HEK293 (cell line): ENCODE data around the gene SOX13.

ENCODE experiments used
- TRIM28 ChIP-seq: IDR thresholded peaks from 2 replicates; pipeline ENCODE4 v1.6.1; 2011; ENCODE audit warnings: low read length, control low read depth, borderline replicate concordance
- ZBTB1 ChIP-seq: fragments of 450-650 bp; formaldehyde crosslinking; IDR thresholded peaks from 2 replicates; pipeline ENCODE4 v1.5.1; 2016; ENCODE audit warnings: missing biosample characterization, missing genetic modification characterization
- ZNF140 ChIP-seq: fragments of 450-650 bp; formaldehyde crosslinking; IDR thresholded peaks from 2 replicates; pipeline ENCODE4 v1.5.1; 2016; ENCODE audit warnings: missing biosample characterization, missing genetic modification characterization
- ZNF19 ChIP-seq: fragments of 450-650 bp; formaldehyde crosslinking; IDR thresholded peaks from 2 replicates; pipeline ENCODE4; 2016; ENCODE audit warnings: missing biosample characterization, missing genetic modification characterization, low read depth
- ZNF473 ChIP-seq: fragments of 450-650 bp; formaldehyde crosslinking; IDR thresholded peaks from 2 replicates; pipeline ENCODE4 v1.5.1; 2017; ENCODE audit warnings: missing biosample characterization, missing genetic modification characterization
- ZNF624 ChIP-seq: fragments of 450-650 bp; formaldehyde crosslinking; IDR thresholded peaks from 2 replicates; pipeline ENCODE4 v1.5.1; 2017; ENCODE audit warnings: missing biosample characterization, missing genetic modification characterization
- ZSCAN30 ChIP-seq: fragments of 450-650 bp; IDR thresholded peaks from 2 replicates; pipeline ENCODE4 v1.5.1; 2018; ENCODE audit warnings: missing biosample characterization, mild to moderate bottlenecking, missing genetic modification characterization, moderate library complexity
- TF ChIP-seq, protein P1 (sequence below): fragments of 450-650 bp; formaldehyde crosslinking; IDR thresholded peaks from 2 replicates; pipeline ENCODE4 v1.5.1; 2016; ENCODE audit warnings: missing biosample characterization, missing genetic modification characterization
- TF ChIP-seq, protein P2 (sequence below): fragments of 450-650 bp; formaldehyde crosslinking; IDR thresholded peaks from 2 replicates; pipeline ENCODE4 v1.5.1; 2016; ENCODE audit warnings: missing biosample characterization, missing genetic modification characterization
- TF ChIP-seq, protein P3 (sequence below): fragments of 450-650 bp; formaldehyde crosslinking; IDR thresholded peaks from 2 replicates; pipeline ENCODE4 v1.5.1; 2016; ENCODE audit warnings: missing biosample characterization, missing genetic modification characterization, low read depth

DNA sequence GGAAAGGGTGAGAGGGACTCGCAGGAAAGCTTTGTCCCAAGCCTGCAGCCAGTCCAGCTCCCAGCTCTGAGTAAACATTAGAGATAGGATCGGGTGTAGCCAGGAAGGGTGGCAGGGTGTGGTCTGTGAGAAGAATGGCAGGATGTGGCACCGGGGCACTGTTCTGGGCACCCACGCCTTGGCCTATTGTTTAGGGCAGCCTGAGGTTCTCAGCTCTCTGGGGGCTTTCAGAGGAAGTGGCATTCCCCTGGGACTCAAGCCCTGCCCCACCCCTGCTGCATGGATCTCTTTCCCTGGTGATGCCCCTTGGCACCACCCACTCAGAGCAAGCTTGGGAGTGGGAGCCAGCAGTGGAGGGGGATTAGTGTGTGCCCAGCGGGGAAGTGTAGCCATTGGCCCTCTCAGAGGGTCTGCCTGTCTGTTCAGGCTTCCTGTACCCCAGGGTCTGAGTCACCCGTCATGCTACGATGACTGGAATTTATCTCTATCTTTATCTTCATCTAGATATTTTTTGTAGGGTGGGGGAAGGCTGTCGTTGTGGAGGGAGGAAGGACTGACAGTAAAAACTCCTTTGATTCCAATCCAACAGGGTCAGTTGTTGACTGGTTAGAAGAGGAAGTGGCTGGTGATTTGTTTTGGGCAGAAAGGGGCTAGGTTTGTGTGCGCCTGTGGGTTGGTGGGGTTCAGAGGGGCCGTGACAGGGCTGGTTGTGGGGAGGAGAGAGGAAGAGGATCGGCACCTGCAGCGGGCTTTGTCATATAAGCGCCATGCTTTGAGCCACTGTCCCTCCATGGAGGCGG, 31.6 kb downstream of the SOX13 start:
- TF ChIP-seq, protein P1, sequence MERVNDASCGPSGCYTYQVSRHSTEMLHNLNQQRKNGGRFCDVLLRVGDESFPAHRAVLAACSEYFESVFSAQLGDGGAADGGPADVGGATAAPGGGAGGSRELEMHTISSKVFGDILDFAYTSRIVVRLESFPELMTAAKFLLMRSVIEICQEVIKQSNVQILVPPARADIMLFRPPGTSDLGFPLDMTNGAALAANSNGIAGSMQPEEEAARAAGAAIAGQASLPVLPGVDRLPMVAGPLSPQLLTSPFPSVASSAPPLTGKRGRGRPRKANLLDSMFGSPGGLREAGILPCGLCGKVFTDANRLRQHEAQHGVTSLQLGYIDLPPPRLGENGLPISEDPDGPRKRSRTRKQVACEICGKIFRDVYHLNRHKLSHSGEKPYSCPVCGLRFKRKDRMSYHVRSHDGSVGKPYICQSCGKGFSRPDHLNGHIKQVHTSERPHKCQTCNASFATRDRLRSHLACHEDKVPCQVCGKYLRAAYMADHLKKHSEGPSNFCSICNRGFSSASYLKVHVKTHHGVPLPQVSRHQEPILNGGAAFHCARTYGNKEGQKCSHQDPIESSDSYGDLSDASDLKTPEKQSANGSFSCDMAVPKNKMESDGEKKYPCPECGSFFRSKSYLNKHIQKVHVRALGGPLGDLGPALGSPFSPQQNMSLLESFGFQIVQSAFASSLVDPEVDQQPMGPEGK (tag by site-specific recombination), result no peak
- TF ChIP-seq, protein P2, sequence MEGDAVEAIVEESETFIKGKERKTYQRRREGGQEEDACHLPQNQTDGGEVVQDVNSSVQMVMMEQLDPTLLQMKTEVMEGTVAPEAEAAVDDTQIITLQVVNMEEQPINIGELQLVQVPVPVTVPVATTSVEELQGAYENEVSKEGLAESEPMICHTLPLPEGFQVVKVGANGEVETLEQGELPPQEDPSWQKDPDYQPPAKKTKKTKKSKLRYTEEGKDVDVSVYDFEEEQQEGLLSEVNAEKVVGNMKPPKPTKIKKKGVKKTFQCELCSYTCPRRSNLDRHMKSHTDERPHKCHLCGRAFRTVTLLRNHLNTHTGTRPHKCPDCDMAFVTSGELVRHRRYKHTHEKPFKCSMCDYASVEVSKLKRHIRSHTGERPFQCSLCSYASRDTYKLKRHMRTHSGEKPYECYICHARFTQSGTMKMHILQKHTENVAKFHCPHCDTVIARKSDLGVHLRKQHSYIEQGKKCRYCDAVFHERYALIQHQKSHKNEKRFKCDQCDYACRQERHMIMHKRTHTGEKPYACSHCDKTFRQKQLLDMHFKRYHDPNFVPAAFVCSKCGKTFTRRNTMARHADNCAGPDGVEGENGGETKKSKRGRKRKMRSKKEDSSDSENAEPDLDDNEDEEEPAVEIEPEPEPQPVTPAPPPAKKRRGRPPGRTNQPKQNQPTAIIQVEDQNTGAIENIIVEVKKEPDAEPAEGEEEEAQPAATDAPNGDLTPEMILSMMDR (tag by site-specific recombination), result no peak
- TF ChIP-seq TRIM28 (no peak), ZNF473 (no peak), ZNF624 (tag by site-specific recombination) (no peak), ZSCAN30 (tag by site-specific recombination) (no peak), ZBTB1 (tag by site-specific recombination) (no peak), ZNF140 (tag by site-specific recombination) (no peak), ZNF19 (tag by site-specific recombination) (no peak)
- TF ChIP-seq, protein P3, sequence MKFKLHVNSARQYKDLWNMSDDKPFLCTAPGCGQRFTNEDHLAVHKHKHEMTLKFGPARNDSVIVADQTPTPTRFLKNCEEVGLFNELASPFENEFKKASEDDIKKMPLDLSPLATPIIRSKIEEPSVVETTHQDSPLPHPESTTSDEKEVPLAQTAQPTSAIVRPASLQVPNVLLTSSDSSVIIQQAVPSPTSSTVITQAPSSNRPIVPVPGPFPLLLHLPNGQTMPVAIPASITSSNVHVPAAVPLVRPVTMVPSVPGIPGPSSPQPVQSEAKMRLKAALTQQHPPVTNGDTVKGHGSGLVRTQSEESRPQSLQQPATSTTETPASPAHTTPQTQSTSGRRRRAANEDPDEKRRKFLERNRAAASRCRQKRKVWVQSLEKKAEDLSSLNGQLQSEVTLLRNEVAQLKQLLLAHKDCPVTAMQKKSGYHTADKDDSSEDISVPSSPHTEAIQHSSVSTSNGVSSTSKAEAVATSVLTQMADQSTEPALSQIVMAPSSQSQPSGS (tag by site-specific recombination), result no peak
